HepG2 (cell line): ENCODE results near the gene INPP4B.

Source experiments
- CTCF ChIP-seq: sonication (generic); formaldehyde crosslinking; IDR thresholded peaks from 2 replicates; pipeline ENCODE4 v1.5.0; 2020; ENCODE audit warnings: mild to moderate bottlenecking, missing genetic modification reagents, moderate library complexity
- IRF1 ChIP-seq: sonication (generic); formaldehyde crosslinking; IDR thresholded peaks from 2 replicates; pipeline ENCODE4 v1.4.0; 2020; ENCODE audit warnings: low read depth, mild to moderate bottlenecking, missing genetic modification reagents
- PHF20 ChIP-seq: sonication (generic); formaldehyde crosslinking; IDR thresholded peaks from 2 replicates; pipeline ENCODE4 v1.5.0; 2020; ENCODE audit warnings: mild to moderate bottlenecking, missing genetic modification reagents
- POLR2A ChIP-seq, 2 experiments: IDR thresholded peaks; 2 replicates each; pipeline ENCODE4 v1.6.1; 2011; ENCODE audit warnings: low read depth in 2 of 2, low read length in 2 of 2, mild to moderate bottlenecking in 1 of 2, moderate library complexity in 1 of 2; ENCODE audit not compliant: insufficient read depth in 1 of 2
- POLR2AphosphoS5 ChIP-seq: IDR thresholded peaks from 2 replicates; pipeline ENCODE4 v1.6.1; 2012; ENCODE audit warnings: low read depth, low read length
- SMYD3 ChIP-seq: sonication (generic); formaldehyde crosslinking; IDR thresholded peaks from 2 replicates; pipeline ENCODE4 v1.8.1; 2023; ENCODE audit warnings: mild to moderate bottlenecking, missing genetic modification reagents
- TBL1XR1 ChIP-seq: fragments of 150-350 bp; IDR thresholded peaks from 2 replicates; pipeline ENCODE4 v1.6.1; 2014; ENCODE audit warnings: borderline replicate concordance, low read length; ENCODE audit not compliant: partially characterized antibody
- ZNF274 ChIP-seq: sonication (generic); formaldehyde crosslinking; IDR thresholded peaks from 2 replicates; pipeline ENCODE4 v1.5.1; 2020; ENCODE audit warnings: mild to moderate bottlenecking, missing genetic modification reagents
- ZNF615 ChIP-seq: sonication (generic); formaldehyde crosslinking; IDR thresholded peaks from 2 replicates; pipeline ENCODE4 v1.5.0; 2020; ENCODE audit warnings: mild to moderate bottlenecking, missing genetic modification reagents, borderline replicate concordance
- ZSCAN21 ChIP-seq: sonication (generic); formaldehyde crosslinking; IDR thresholded peaks from 2 replicates; pipeline ENCODE4 v1.8.0; 2022; ENCODE audit warnings: mild to moderate bottlenecking, missing genetic modification reagents, moderate library complexity, borderline replicate concordance
- TF ChIP-seq, protein P1 (sequence below): sonication (generic); formaldehyde crosslinking; IDR thresholded peaks from 2 replicates; pipeline ENCODE4 v1.4.0; 2020; ENCODE audit warnings: missing genetic modification reagents
- TF ChIP-seq, protein P2 (sequence below): sonication (generic); formaldehyde crosslinking; IDR thresholded peaks from 2 replicates; pipeline ENCODE4 v1.4.0; 2020; ENCODE audit warnings: missing genetic modification reagents, low read depth, mild to moderate bottlenecking, borderline replicate concordance

GRCh38 chr4:142284402-142285221, 561.5 kb downstream of the INPP4B start:
- TF ChIP-seq, protein P1, sequence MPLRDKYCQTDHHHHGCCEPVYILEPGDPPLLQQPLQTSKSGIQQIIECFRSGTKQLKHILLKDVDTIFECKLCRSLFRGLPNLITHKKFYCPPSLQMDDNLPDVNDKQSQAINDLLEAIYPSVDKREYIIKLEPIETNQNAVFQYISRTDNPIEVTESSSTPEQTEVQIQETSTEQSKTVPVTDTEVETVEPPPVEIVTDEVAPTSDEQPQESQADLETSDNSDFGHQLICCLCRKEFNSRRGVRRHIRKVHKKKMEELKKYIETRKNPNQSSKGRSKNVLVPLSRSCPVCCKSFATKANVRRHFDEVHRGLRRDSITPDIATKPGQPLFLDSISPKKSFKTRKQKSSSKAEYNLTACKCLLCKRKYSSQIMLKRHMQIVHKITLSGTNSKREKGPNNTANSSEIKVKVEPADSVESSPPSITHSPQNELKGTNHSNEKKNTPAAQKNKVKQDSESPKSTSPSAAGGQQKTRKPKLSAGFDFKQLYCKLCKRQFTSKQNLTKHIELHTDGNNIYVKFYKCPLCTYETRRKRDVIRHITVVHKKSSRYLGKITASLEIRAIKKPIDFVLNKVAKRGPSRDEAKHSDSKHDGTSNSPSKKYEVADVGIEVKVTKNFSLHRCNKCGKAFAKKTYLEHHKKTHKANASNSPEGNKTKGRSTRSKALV (CRISPR knock-in tag), result no peak
- TF ChIP-seq SMYD3 (no peak), CTCF (CRISPR knock-in tag) (no peak), ZNF615 (CRISPR knock-in tag) (no peak), ZNF274 (CRISPR knock-in tag) (no peak), IRF1 (CRISPR knock-in tag) (no peak), PHF20 (CRISPR knock-in tag) (no peak), TBL1XR1 (no peak), POLR2AphosphoS5 (no peak), ZSCAN21 (CRISPR knock-in tag) (no peak), POLR2A (IDR thresholded peaks at IDR 0.05; ENCODE audit: insufficient read depth in 1 of 2, low read depth in 2 of 2, low read length in 2 of 2) (no peak)
- TF ChIP-seq, protein P2, sequence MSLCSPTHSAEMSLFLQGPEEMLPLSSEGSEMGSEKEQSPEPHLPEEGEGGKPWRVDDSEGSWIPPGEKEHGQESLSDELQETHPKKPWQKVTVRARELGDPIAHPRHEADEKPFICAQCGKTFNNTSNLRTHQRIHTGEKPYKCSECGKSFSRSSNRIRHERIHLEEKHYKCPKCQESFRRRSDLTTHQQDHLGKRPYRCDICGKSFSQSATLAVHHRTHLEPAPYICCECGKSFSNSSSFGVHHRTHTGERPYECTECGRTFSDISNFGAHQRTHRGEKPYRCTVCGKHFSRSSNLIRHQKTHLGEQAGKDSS (CRISPR knock-in tag), result no peak
